Measurements from ENCODE around the gene PPFIA4. TPM values are rescaled to one million over a fixed set of nuclear protein-coding genes. Genes with fewer than 3 reads are reported as not detected.

PPFIA4 gene
- total RNA-seq, 1 donor from 2014 or later: 1.2 TPM

DNA sequence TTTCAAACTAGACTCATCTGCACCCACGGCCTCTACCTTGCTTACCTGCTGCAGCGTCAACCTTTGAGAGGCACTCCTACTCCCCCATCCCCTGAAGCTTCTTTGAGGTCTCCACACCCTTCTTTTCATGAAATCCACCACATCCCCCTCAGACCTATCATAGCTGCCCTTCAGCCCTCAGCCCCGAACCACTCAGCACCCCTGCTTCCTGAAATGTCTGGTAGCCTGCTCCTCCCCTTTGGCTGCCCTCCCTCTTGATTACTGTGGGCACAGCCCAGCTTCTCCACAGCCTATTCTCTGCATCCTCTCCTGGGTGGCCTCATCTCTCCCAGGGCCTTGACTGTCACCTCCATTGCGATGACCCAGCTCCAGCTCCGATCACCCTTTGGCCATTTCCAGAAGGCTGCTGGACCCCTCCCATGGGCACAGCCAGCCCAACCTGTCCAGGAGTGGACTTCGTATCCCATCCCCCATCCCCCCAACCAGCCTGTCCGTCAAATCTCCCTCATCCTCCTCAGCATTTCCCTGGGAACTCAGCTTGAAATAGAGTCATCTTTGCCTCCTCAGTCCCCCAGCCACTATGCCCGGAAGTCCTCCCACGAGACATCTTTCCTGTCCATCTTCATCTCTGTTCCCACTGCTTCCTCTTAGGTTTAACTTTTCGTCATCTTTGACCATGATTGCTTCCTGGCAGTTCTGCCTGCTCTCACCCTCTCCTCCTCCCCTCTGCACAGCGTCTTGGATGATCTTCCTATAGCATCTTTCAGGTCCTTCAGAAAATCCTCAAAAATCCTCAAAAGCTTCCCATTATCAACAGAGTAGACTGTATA, 95.1 kb downstream of the PPFIA4 start:
- TF ChIP-seq, protein P1, sequence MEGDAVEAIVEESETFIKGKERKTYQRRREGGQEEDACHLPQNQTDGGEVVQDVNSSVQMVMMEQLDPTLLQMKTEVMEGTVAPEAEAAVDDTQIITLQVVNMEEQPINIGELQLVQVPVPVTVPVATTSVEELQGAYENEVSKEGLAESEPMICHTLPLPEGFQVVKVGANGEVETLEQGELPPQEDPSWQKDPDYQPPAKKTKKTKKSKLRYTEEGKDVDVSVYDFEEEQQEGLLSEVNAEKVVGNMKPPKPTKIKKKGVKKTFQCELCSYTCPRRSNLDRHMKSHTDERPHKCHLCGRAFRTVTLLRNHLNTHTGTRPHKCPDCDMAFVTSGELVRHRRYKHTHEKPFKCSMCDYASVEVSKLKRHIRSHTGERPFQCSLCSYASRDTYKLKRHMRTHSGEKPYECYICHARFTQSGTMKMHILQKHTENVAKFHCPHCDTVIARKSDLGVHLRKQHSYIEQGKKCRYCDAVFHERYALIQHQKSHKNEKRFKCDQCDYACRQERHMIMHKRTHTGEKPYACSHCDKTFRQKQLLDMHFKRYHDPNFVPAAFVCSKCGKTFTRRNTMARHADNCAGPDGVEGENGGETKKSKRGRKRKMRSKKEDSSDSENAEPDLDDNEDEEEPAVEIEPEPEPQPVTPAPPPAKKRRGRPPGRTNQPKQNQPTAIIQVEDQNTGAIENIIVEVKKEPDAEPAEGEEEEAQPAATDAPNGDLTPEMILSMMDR (IDR thresholded peaks at IDR 0.05; ENCODE audit: unreplicated experiment): no peak
- H3K4me3 Mint-ChIP-seq (ENCODE audit: low read depth): no peak overlapping the region
- H3K36me3 Mint-ChIP-seq (ENCODE audit: insufficient read depth): no peaks in the 10 kb centered on the region
- H3K27me3 Mint-ChIP-seq: peaks cover 86% of the 10 kb centered on the region
- H3K9me3 Mint-ChIP-seq (ENCODE audit: low read depth): no peaks in the 10 kb centered on the region
- DNase-seq (ENCODE audit: low spot score, unreplicated experiment): no peak
- no peak overlapping the region for H3K27ac Mint-ChIP-seq
- peaks cover 4% of the 10 kb centered on the region for H3K4me1 Mint-ChIP-seq (ENCODE audit: low read depth)

DNA sequence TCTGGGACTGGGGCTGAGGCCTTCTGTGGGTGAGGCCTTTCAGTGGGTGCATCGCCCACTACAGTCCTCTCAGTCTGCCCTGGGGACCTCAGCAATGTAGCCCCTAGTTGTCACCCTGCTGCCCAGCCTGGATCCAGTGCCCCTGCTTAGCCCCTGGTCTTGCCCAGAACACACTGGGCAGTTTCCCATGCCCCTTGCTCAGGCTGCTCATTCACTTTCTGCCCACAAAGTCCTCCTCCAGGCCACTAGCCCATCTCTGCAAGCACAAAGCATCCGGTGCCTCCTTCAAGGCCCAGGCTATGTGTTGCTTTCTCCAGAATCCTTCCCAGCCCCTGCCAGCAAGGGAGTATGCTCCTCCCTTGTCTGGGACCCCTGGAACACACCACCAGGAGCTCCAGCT, 95.9 kb downstream of the PPFIA4 start:
- H3K9me3 Mint-ChIP-seq (ENCODE audit: low read depth): no peaks in the 10 kb centered on the region
- no peak overlapping the region for H3K4me3 Mint-ChIP-seq (ENCODE audit: low read depth)
- peaks cover 8% of the 10 kb centered on the region for H3K4me1 Mint-ChIP-seq (ENCODE audit: low read depth)
- no peak for DNase-seq (ENCODE audit: low spot score, unreplicated experiment)
- no peak overlapping the region for H3K27ac Mint-ChIP-seq
- H3K36me3 Mint-ChIP-seq (ENCODE audit: insufficient read depth): no peaks in the 10 kb centered on the region
- TF ChIP-seq, protein P1 (IDR thresholded peaks at IDR 0.05; ENCODE audit: unreplicated experiment): no peak
- H3K27me3 Mint-ChIP-seq: peaks cover 88% of the 10 kb centered on the region

DNA sequence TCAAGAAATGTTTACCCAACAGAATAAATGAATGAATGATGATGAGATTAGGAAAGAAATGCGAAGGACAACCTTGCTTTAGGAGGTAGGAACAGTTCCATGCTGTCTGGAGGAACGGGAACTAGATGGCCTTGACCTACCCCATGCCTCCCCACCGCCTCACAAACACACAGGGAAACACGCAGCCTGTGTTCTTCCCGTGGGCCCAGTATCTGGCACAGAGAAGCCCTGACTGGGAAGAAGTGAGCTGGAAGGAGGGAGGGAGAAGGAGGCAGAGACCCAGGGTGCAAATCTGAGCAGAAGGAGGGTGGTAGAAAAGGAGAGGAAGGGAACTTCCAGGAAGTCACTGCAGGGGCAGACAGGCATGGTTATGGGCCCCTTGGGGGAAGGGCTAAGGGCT, 97.7 kb downstream of the PPFIA4 start:
- H3K9me3 Mint-ChIP-seq (ENCODE audit: low read depth): no peaks in the 10 kb centered on the region
- H3K36me3 Mint-ChIP-seq (ENCODE audit: insufficient read depth): no peaks in the 10 kb centered on the region
- no peak for DNase-seq (ENCODE audit: low spot score, unreplicated experiment)
- peaks cover 14% of the 10 kb centered on the region for H3K4me1 Mint-ChIP-seq (ENCODE audit: low read depth)
- no peak overlapping the region for H3K4me3 Mint-ChIP-seq (ENCODE audit: low read depth)
- no peak overlapping the region for H3K27ac Mint-ChIP-seq
- TF ChIP-seq, protein P1 (IDR thresholded peaks at IDR 0.05; ENCODE audit: unreplicated experiment): no peak
- peaks cover 86% of the 10 kb centered on the region for H3K27me3 Mint-ChIP-seq

DNA sequence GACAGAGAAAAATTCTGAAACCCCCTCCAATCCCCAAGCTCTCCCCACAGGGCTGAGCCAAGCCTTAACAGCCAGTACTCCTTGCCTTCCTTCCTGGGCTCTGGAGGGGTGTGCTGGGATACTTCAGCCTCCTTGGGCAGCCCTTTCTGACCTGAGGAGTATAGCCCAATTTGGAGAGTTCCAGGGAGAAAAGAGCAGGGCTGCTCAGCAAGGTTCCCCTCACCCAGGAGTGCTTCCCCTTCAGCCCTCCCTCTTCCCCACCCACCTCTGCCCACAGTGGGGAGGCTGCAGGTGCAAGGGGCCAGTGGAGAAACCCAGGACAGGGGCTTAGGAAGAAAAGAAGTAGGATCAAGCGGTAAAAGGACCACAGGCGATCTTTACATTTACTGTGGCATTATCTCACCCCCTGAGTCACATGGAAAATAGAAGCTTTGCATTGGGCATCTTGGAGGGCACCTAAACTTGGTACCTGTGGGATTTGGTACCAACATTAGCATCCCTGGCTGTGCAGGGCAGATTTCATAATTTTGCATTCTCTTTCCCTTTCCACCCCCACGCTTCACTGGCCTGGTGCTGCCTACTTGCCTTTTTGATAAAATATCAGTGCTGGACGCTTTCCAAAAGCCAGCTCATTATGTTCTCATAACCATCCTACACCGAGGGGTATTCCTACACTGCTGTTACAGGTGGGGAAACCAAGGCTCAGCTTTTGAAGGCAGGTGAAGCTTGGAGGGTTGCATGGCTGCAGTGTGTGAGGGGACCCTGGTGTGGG, 98.4 kb downstream of the PPFIA4 start:
- no peak for DNase-seq (ENCODE audit: low spot score, unreplicated experiment)
- peaks cover 14% of the 10 kb centered on the region for H3K4me1 Mint-ChIP-seq (ENCODE audit: low read depth)
- H3K4me3 Mint-ChIP-seq (ENCODE audit: low read depth): no peak overlapping the region
- TF ChIP-seq, protein P1 (IDR thresholded peaks at IDR 0.05; ENCODE audit: unreplicated experiment): no peak
- H3K9me3 Mint-ChIP-seq (ENCODE audit: low read depth): no peaks in the 10 kb centered on the region
- H3K27me3 Mint-ChIP-seq: peaks cover 89% of the 10 kb centered on the region
- H3K36me3 Mint-ChIP-seq (ENCODE audit: insufficient read depth): no peaks in the 10 kb centered on the region
- H3K27ac Mint-ChIP-seq: no peak overlapping the region

DNA sequence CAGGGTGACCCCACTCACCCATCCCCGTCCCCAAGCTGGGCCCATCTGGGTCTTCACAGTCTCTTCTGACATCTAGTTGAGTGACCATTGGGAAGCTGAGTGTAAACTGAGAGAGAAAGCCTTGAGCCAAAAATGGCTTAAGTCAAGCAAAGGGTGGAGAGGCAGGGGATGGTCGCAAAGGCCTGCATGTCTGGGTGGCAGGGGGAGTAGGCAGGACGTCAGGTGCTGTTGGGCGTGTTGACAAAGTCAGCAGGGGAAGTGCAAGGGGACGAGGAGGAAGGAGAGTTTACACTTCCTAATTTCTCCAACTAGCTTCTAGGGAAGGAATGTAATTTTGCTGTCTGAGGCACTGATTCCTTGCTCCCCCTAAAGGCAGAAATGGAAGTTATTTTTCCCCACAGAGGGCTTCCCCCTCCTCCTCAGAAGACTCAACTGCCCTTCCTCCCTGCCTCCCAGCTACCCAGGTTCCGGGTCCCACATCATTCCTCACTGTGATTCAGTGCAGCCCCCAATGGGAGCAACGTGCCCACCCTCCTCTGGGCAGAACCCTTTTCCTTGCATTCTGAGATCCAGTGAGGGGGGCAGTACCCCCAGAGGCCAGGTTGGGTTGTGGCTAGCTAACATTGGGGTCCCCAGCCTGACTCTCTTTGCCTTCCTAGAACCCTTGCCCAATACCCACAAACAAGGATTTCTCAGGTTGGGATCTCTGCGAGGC, 100.0 kb downstream of the PPFIA4 start:
- H3K36me3 Mint-ChIP-seq (ENCODE audit: insufficient read depth): no peaks in the 10 kb centered on the region
- TF ChIP-seq, protein P1 (IDR thresholded peaks at IDR 0.05; ENCODE audit: unreplicated experiment): peak; percentile 45
- no peak overlapping the region for H3K4me3 Mint-ChIP-seq (ENCODE audit: low read depth)
- peaks cover 86% of the 10 kb centered on the region for H3K27me3 Mint-ChIP-seq
- no peak for DNase-seq (ENCODE audit: low spot score, unreplicated experiment)
- H3K27ac Mint-ChIP-seq: no peak overlapping the region
- H3K4me1 Mint-ChIP-seq (ENCODE audit: low read depth): peaks cover 14% of the 10 kb centered on the region
- no peaks in the 10 kb centered on the region for H3K9me3 Mint-ChIP-seq (ENCODE audit: low read depth)
